ENCODE results near the gene TMED4. TPM values are rescaled to one million over a fixed set of nuclear protein-coding genes. Genes with fewer than 3 reads are reported as not detected.

Gene TMED4
- polyA plus RNA-seq, 1 donor from 2014 or later, result 158 TPM

DNA sequence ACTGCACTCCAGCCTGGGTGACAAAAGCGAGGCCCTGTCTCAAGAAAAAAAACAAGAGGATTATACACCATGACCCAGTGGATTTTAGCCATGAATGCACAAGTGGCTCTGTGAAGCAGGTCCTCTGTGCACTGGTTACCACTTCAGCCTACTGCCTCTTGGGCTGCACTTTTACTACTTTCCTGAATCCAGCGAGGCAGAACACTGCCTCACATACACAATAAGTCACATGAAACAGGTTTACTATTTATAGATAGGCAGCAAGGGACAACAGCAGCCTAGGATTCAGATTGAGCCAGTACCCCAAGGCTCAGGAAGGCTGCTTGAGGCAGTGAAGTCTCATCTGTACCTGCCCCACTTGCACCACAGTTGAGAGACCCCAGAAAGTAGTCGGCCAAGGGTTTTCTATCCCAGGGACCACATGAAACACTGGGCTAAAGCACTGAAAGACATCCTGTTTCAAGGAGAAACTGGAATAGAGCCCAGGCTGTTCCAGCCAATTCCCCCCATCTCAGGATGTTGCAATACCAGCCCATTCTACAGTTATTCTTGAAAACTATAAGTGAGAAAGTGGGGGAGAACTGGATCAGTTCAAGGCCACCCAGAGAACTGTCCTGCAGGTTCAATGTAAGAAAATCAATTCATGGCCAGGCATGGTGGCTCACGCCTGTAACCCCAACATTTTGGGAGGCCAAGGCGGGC lies 14.1 kb upstream of the TMED4 start:
- no peaks in the 10 kb centered on the region for H4K20me1 ChIP-seq (ENCODE audit: insufficient read depth)
- H2AFZ ChIP-seq (ENCODE audit: low read depth, low read length), result no peak overlapping the region
- H3K9me3 ChIP-seq (ENCODE audit: low read length), result no peaks in the 10 kb centered on the region
- H3K4me3 ChIP-seq (ENCODE audit: low read length), result no peak overlapping the region
- no peak overlapping the region for H3K9ac ChIP-seq (ENCODE audit: low read length)
- H3K36me3 ChIP-seq (ENCODE audit: insufficient read depth, low read length), result no peaks in the 10 kb centered on the region
- H3K4me2 ChIP-seq (ENCODE audit: low read length), result no peak overlapping the region
- no peaks in the 10 kb centered on the region for H3K79me2 ChIP-seq (replicated peaks; ENCODE audit: insufficient read depth, low read length)
- H3F3A ChIP-seq (ENCODE audit: insufficient read depth, low read length, poor library complexity, severe bottlenecking), result no peaks in the 10 kb centered on the region
- H3K27ac ChIP-seq (ENCODE audit: low read length), result no peak overlapping the region
- H3K9me2 ChIP-seq (ENCODE audit: insufficient read depth, low read length), result no peaks in the 10 kb centered on the region
- no peaks in the 10 kb centered on the region for H3K27me3 ChIP-seq (ENCODE audit: insufficient read depth, low read depth, low read length)
- TF ChIP-seq EZH2 (IDR thresholded peaks at IDR 0.05; ENCODE audit: borderline replicate concordance, insufficient read depth, low read length, poor library complexity, severe bottlenecking) (no peak), RAD21 (conservative IDR thresholded peaks at IDR 0.05) (no peak), POLR2AphosphoS5 (IDR thresholded peaks at IDR 0.05) (no peak), REST (IDR thresholded peaks at IDR 0.05; ENCODE audit: borderline replicate concordance) (no peak), EP300 (conservative IDR thresholded peaks at IDR 0.05; ENCODE audit: poor library complexity, severe bottlenecking) (no peak), SMC3 (conservative IDR thresholded peaks at IDR 0.05; ENCODE audit: poor library complexity) (no peak), TAF1 (IDR thresholded peaks at IDR 0.05; ENCODE audit: low read depth) (no peak), MXI1 (conservative IDR thresholded peaks at IDR 0.05; ENCODE audit: poor library complexity, severe bottlenecking) (no peak)
- TF ChIP-seq, protein P1, sequence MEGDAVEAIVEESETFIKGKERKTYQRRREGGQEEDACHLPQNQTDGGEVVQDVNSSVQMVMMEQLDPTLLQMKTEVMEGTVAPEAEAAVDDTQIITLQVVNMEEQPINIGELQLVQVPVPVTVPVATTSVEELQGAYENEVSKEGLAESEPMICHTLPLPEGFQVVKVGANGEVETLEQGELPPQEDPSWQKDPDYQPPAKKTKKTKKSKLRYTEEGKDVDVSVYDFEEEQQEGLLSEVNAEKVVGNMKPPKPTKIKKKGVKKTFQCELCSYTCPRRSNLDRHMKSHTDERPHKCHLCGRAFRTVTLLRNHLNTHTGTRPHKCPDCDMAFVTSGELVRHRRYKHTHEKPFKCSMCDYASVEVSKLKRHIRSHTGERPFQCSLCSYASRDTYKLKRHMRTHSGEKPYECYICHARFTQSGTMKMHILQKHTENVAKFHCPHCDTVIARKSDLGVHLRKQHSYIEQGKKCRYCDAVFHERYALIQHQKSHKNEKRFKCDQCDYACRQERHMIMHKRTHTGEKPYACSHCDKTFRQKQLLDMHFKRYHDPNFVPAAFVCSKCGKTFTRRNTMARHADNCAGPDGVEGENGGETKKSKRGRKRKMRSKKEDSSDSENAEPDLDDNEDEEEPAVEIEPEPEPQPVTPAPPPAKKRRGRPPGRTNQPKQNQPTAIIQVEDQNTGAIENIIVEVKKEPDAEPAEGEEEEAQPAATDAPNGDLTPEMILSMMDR (IDR thresholded peaks at IDR 0.05; ENCODE audit: poor library complexity, severe bottlenecking), result no peak

GRCh38 chr7:44590910-44591309 lies 8.9 kb upstream of the TMED4 start:
- Histone ChIP-seq H3K79me2 (replicated peaks; ENCODE audit: insufficient read depth, low read length) (no peaks in the 10 kb centered on the region), H3K9me2 (ENCODE audit: insufficient read depth, low read length) (no peaks in the 10 kb centered on the region), H3K4me3 (ENCODE audit: low read length) (no peak overlapping the region), H3K36me3 (ENCODE audit: insufficient read depth, low read length) (no peaks in the 10 kb centered on the region), H3F3A (ENCODE audit: insufficient read depth, low read length, poor library complexity, severe bottlenecking) (no peaks in the 10 kb centered on the region), H3K4me2 (ENCODE audit: low read length) (no peak overlapping the region), H3K9me3 (ENCODE audit: low read length) (no peaks in the 10 kb centered on the region), H3K9ac (ENCODE audit: low read length) (no peak overlapping the region), H4K20me1 (ENCODE audit: insufficient read depth) (no peaks in the 10 kb centered on the region), H3K27ac (ENCODE audit: low read length) (no peak overlapping the region), H2AFZ (ENCODE audit: low read depth, low read length) (no peak overlapping the region), H3K27me3 (ENCODE audit: insufficient read depth, low read depth, low read length) (no peaks in the 10 kb centered on the region)
- no peak for TF ChIP-seq EZH2 (IDR thresholded peaks at IDR 0.05; ENCODE audit: borderline replicate concordance, insufficient read depth, low read length, poor library complexity, severe bottlenecking)
- TF ChIP-seq REST (IDR thresholded peaks at IDR 0.05; ENCODE audit: borderline replicate concordance), result no peak
- TF ChIP-seq, protein P1 (IDR thresholded peaks at IDR 0.05; ENCODE audit: poor library complexity, severe bottlenecking), result no peak
- no peak for TF ChIP-seq EP300 (conservative IDR thresholded peaks at IDR 0.05; ENCODE audit: poor library complexity, severe bottlenecking)
- no peak for TF ChIP-seq RAD21 (conservative IDR thresholded peaks at IDR 0.05)
- TF ChIP-seq MXI1 (conservative IDR thresholded peaks at IDR 0.05; ENCODE audit: poor library complexity, severe bottlenecking), result no peak
- no peak for TF ChIP-seq TAF1 (IDR thresholded peaks at IDR 0.05; ENCODE audit: low read depth)
- no peak for TF ChIP-seq SMC3 (conservative IDR thresholded peaks at IDR 0.05; ENCODE audit: poor library complexity)
- TF ChIP-seq POLR2AphosphoS5 (IDR thresholded peaks at IDR 0.05), result no peak
